Measurements from ENCODE around the gene GAB2. TPM values are rescaled to one million over a fixed set of nuclear protein-coding genes. Genes with fewer than 3 reads are reported as not detected.
"Not testable (repeated sequence)": the region's sequence is repeated elsewhere in the genome, so short reads cannot be mapped to it uniquely, and the experiment has no call there.

The GAB2 gene
- polyA plus RNA-seq, 2 of the 4 experiments (the other 2 are of a cell fraction) = 2.8 to 4.7 TPM

DNA sequence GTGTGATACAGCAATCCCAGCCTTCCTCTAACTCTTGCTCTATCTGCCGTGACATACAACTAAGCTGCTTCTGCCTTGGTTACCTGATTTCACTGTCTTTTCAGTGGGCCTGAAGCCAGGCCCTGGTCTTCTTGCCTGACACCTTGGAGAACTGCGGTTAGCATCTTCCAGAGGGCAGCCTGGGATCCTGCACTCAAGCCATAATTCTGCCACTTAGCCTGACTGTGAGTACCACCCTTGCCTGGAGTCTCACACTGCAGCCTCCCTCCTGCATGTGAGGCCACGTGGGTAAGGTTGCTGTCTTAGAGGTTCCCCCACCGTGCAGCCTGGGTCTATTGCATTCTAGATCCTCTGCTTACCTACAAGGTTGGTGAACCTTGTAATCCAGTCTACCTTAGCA lies 193.1 kb downstream of the GAB2 start:
- no peak overlapping the region for H3K27ac ChIP-seq
- no peaks in the 10 kb centered on the region for H3K9me3 ChIP-seq
- TF ChIP-seq POLR2A (IDR thresholded peaks at IDR 0.05; ENCODE audit: low read length) = no peak
- TF ChIP-seq KDM1A (IDR thresholded peaks at IDR 0.05; ENCODE audit: low read depth) = no peak
- no peak for TF ChIP-seq EHF (CRISPR knock-in tag; IDR thresholded peaks at IDR 0.05)
- no peak for TF ChIP-seq RFX5 (IDR thresholded peaks at IDR 0.05)
- no peak for TF ChIP-seq ZFP36 (IDR thresholded peaks at IDR 0.05; ENCODE audit: borderline replicate concordance, partially characterized antibody)
- no peak for TF ChIP-seq EP300 (IDR thresholded peaks at IDR 0.05)
- TF ChIP-seq, protein P1, sequence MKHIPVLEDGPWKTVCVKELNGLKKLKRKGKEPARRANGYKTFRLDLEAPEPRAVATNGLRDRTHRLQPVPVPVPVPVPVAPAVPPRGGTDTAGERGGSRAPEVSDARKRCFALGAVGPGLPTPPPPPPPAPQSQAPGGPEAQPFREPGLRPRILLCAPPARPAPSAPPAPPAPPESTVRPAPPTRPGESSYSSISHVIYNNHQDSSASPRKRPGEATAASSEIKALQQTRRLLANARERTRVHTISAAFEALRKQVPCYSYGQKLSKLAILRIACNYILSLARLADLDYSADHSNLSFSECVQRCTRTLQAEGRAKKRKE (CRISPR knock-in tag; IDR thresholded peaks at IDR 0.05; ENCODE audit: low read depth) = no peak
- no peak for TF ChIP-seq TFCP2L1 (CRISPR knock-in tag; IDR thresholded peaks at IDR 0.05)
- no peak for TF ChIP-seq HOXB13 (CRISPR knock-in tag; IDR thresholded peaks at IDR 0.05; ENCODE audit: low read depth)
- TF ChIP-seq HOXA7 (CRISPR knock-in tag; IDR thresholded peaks at IDR 0.05) = no peak
- TF ChIP-seq CBX8 (IDR thresholded peaks at IDR 0.05) = no peak
- 84% methylated on average over 4 of the region's 4 CpGs for WGBS (ENCODE audit: missing lambda C conversion rate)
- ATAC-seq (no peak), FAIRE-seq (no peak), DNase-seq (ENCODE audit: low read depth in 1 of 2, low spot score in 1 of 2) (no peak)
- H3K4me1 ChIP-seq = no peaks in the 10 kb centered on the region
- no peak overlapping the region for H3K4me3 ChIP-seq
- ChIA-PET CTCF (interaction anchor here (2.6 kb wide), 1 partner anchor 340 kb away, joined by 10 read pairs; no protein-coding TSS in a partner anchor), POLR2A (no interaction called here)
- H3K4me2 ChIP-seq = no peak overlapping the region

DNA sequence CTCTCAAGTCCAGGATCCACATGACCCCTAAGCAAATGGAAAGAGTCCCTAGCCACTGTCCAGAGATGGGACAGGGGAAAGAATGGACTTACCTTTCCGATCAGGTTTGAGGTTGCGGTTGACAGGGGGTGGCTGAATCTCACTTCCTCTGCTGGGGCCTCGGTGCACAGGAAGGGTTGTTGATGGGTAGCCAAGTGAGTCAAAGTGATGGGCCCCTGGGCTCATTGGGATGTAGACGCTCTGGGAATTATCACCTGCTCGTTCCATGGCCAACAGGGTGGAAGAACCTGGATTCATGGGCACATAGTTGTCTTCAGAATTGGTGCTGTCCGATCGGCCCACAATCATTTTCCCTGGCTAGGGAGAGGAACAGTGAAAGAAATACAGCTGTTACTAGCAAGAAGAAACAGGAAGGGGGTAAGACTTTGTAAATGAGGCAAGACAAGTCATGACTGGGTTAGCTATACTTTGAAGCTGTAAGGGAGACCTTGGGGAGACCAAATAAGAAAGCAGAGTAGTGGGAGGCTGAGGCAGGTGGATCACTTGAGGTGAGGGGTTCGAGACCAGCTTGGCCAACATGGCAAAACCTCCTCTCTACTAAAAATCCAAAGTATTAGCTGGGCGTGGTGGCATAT lies 194.2 kb downstream of the GAB2 start:
- DNase-seq (ENCODE audit: low read depth in 1 of 2, low spot score in 1 of 2) = no peak
- no peak for ATAC-seq
- no peak overlapping the region for H3K4me3 ChIP-seq
- WGBS (ENCODE audit: missing lambda C conversion rate) = 78% methylated on average over 9 of the region's 9 CpGs
- ChIA-PET CTCF (interaction anchor here (2.6 kb wide), 1 partner anchor 341 kb away, joined by 10 read pairs; no protein-coding TSS in a partner anchor), POLR2A (no interaction called here)
- no peak for FAIRE-seq
- H3K9me3 ChIP-seq = no peaks in the 10 kb centered on the region
- no peak overlapping the region for H3K27ac ChIP-seq
- TF ChIP-seq, protein P2, sequence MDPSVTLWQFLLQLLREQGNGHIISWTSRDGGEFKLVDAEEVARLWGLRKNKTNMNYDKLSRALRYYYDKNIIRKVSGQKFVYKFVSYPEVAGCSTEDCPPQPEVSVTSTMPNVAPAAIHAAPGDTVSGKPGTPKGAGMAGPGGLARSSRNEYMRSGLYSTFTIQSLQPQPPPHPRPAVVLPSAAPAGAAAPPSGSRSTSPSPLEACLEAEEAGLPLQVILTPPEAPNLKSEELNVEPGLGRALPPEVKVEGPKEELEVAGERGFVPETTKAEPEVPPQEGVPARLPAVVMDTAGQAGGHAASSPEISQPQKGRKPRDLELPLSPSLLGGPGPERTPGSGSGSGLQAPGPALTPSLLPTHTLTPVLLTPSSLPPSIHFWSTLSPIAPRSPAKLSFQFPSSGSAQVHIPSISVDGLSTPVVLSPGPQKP (IDR thresholded peaks at IDR 0.05; ENCODE audit: low read depth, low read length) = no peak
- TF ChIP-seq RAD21 (conservative IDR thresholded peaks at IDR 0.05 in 1 of 2, IDR thresholded peaks at IDR 0.05 in 1 of 2) (no peak), HOXA7 (CRISPR knock-in tag; IDR thresholded peaks at IDR 0.05) (no peak), CHD2 (IDR thresholded peaks at IDR 0.05; ENCODE audit: low read length, partially characterized antibody) (no peak)
- H3K4me1 ChIP-seq = no peaks in the 10 kb centered on the region
- H3K4me2 ChIP-seq = no peak overlapping the region

DNA sequence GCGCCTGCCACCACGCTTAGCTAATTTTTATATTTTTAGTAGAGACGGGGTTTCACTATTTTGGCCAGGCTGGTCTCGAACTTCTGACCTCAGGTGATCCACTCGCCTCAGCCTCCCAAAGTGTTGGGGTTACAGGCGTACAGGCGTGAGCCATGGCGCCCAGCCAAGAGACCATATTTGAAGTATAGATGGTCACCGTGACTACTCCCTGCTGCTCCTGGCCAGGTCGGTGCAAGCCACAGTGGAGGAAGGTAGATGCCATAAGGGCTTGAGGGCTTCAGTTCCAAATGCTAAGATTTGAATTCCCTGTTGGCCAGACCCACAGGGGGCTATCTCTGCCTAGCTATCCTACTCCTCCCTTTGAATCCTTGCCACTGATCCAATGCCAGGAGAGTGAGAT lies 194.9 kb downstream of the GAB2 start:
- not testable (repeated sequence) for H3K27ac ChIP-seq, FAIRE-seq
- CTCF ChIA-PET = interaction anchor here (0.6 kb wide), 1 partner anchor 233 kb away, joined by 3 read pairs; no protein-coding TSS in a partner anchor

DNA sequence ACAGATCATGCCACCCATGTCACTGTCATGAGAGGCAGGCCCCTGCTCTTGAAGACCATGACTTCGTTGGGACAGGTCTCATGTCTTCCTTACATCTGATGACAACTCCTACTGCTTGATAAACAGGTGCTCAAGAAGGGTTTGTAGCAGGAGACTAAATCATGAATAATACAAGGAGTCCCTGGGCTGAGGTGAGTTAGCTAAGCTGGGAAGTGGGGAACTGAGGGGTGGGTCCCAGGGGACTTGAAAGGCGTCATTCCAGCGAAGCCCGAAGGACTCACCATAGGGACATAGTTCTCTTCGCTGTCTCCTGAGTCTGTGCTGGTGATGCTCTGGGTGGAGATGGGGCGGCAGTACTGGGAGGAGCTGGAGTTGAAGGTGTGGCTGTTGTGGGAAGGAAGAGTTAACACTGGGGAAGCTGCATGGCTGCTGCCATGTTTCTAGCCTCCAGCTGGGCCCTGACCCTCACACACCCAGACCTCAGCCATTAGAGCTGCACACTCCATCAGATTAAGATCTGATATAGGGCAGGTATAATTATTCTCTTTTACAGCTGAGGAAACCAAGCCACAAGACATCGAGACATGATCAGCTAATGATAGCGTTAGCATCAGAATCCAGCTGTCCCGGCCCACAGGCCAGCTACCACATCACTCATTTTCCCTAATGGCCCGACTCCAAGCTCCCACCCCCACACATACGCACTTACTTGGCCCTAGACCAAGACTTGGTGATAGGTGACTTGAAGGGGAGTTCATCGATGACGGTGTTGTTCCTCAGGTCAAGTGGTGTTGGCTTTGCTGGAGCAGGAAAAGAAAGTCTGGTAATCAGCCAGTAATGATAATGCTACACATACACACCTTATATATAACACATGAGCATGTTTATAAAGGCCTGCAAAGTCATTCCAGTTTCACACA lies 196.0 kb downstream of the GAB2 start:
- WGBS (ENCODE audit: missing lambda C conversion rate) = 88% methylated on average over 13 of the region's 13 CpGs
- ChIA-PET POLR2A (no interaction called here), CTCF (interaction anchor here (0.6 to 1.9 kb wide), 4 partner anchors 24 to 343 kb away, joined by 3 to 7 read pairs (median 4); no protein-coding TSS in a partner anchor)
- Histone ChIP-seq H3K4me2 (no peak overlapping the region), H3K4me3 (no peak overlapping the region), H3K4me1 (no peaks in the 10 kb centered on the region), H3K9me3 (no peaks in the 10 kb centered on the region), H3K27ac (no peak overlapping the region)
- ATAC-seq (no peak), FAIRE-seq (no peak), DNase-seq (ENCODE audit: low read depth in 1 of 2, low spot score in 1 of 2) (no peak)
- TF ChIP-seq RFX5 (IDR thresholded peaks at IDR 0.05) = no peak
- TF ChIP-seq ZFP36 (IDR thresholded peaks at IDR 0.05; ENCODE audit: borderline replicate concordance, partially characterized antibody) = no peak

More for the DNA sequence above, 194.9 kb downstream of the GAB2 start:
- H3K4me3 ChIP-seq; DNase-seq (ENCODE audit: low read depth in 1 of 2, low spot score in 1 of 2); H3K9me3 ChIP-seq; H3K4me2 ChIP-seq; H3K4me1 ChIP-seq; ATAC-seq; POLR2A ChIA-PET: not testable (repeated sequence)
- 83% methylated on average over 10 of the region's 10 CpGs for WGBS (ENCODE audit: missing lambda C conversion rate)
